Neural cell (in vitro differentiated cells): ENCODE data around the gene DPF1. TPM values are rescaled to one million over a fixed set of nuclear protein-coding genes. Genes with fewer than 3 reads are reported as not detected.
A peak's percentile ranks its signal among the peaks of the same experiment; 100 is the strongest.

Experiments used
- H2AFZ ChIP-seq: fragments of 200-600, 300-800 bp; sonication (generic), shearing (Covaris generic); 2 replicates; pipeline ENCODE4 v1.6.0; 2014; ENCODE audit warnings: low read depth, mild to moderate bottlenecking, antibody characterized with exemption, low read length, moderate library complexity
- H3F3A ChIP-seq: fragments of 200-600 bp; shearing (Covaris generic); 2 replicates; pipeline ENCODE4 v1.6.1; 2016; ENCODE audit warnings: mild to moderate bottlenecking, moderate library complexity, mixed read lengths, antibody characterized with exemption, low read length; ENCODE audit not compliant: insufficient read depth, poor library complexity, severe bottlenecking
- H3K27ac ChIP-seq: fragments of 200-600, 300-800 bp; sonication (generic), shearing (Covaris generic); 2 replicates; pipeline ENCODE4 v1.5.1; 2014; ENCODE audit warnings: mild to moderate bottlenecking, low read length, moderate library complexity
- H3K27me3 ChIP-seq: fragments of 300-800, 200-600 bp; sonication (generic), shearing (Covaris generic); 2 replicates; pipeline ENCODE4 v1.6.0; 2014; ENCODE audit warnings: mild to moderate bottlenecking, low read depth, low read length, moderate library complexity; ENCODE audit not compliant: insufficient read depth
- H3K36me3 ChIP-seq: fragments of 300-800, 200-600 bp; sonication (generic), shearing (Covaris generic); 2 replicates; pipeline ENCODE4 v1.5.1; 2014; ENCODE audit warnings: mild to moderate bottlenecking, antibody characterized with exemption, low read length, moderate library complexity; ENCODE audit not compliant: insufficient read depth
- H3K4me2 ChIP-seq: fragments of 300-800, 200-600 bp; sonication (generic), shearing (Covaris generic); 2 replicates; pipeline ENCODE4 v1.6.0; 2014; ENCODE audit warnings: mild to moderate bottlenecking, low read length
- H3K4me3 ChIP-seq: fragments of 300-800, 200-600 bp; sonication (generic), shearing (Covaris generic); 2 replicates; pipeline ENCODE4 v1.5.1; 2014; ENCODE audit warnings: mild to moderate bottlenecking, low read length, moderate library complexity
- H3K79me2 ChIP-seq: fragments of 200-600 bp; shearing (Covaris generic); replicated peaks from 2 replicates; pipeline ENCODE4 v1.6.0; 2014; ENCODE audit warnings: mild to moderate bottlenecking, low read length, moderate library complexity; ENCODE audit not compliant: insufficient read depth
- H3K9ac ChIP-seq: fragments of 300-800, 200-600 bp; sonication (generic), shearing (Covaris generic); 2 replicates; pipeline ENCODE4 v1.6.1; 2016; ENCODE audit warnings: mild to moderate bottlenecking, low read length, mixed read lengths
- H3K9me2 ChIP-seq: fragments of 200-600 bp; shearing (Covaris generic); 2 replicates; pipeline ENCODE4 v1.6.1; 2016; ENCODE audit warnings: mild to moderate bottlenecking, low read length, mixed read lengths; ENCODE audit not compliant: insufficient read depth
- H3K9me3 ChIP-seq: fragments of 200-600, 300-800 bp; sonication (generic), shearing (Covaris generic); 2 replicates; pipeline ENCODE4 v1.6.1; 2016; ENCODE audit warnings: mild to moderate bottlenecking, mixed run types, low read length, moderate library complexity, mixed read lengths
- H4K20me1 ChIP-seq: fragments of 200-600 bp; shearing (Covaris generic); 2 replicates; pipeline ENCODE4 v1.6.1; 2016; ENCODE audit warnings: mild to moderate bottlenecking, mixed run types; ENCODE audit not compliant: insufficient read depth
- EP300 ChIP-seq: fragments of 450-650 bp; conservative IDR thresholded peaks from 2 replicates; pipeline ENCODE4 v1.6.1; 2014; ENCODE audit warnings: antibody characterized with exemption, mild to moderate bottlenecking, moderate library complexity; ENCODE audit not compliant: poor library complexity, severe bottlenecking
- EZH2 ChIP-seq: fragments of 200-600, 300-800 bp; shearing (Covaris generic), sonication (generic); IDR thresholded peaks from 2 replicates; pipeline ENCODE4 v1.6.1; 2014; ENCODE audit warnings: antibody characterized with exemption, low read length, borderline replicate concordance, mild to moderate bottlenecking; ENCODE audit not compliant: insufficient read depth, poor library complexity, severe bottlenecking
- MXI1 ChIP-seq: fragments of 450-650 bp; conservative IDR thresholded peaks from 2 replicates; pipeline ENCODE4 v1.6.1; 2014; ENCODE audit warnings: antibody characterized with exemption, mild to moderate bottlenecking; ENCODE audit not compliant: poor library complexity, severe bottlenecking
- POLR2AphosphoS5 ChIP-seq: IDR thresholded peaks from 2 replicates; pipeline ENCODE4 v1.6.1; 2012
- RAD21 ChIP-seq: fragments of 450-650 bp; conservative IDR thresholded peaks from 2 replicates; pipeline ENCODE4 v1.6.1; 2014; ENCODE audit warnings: antibody characterized with exemption, mild to moderate bottlenecking, moderate library complexity
- REST ChIP-seq: IDR thresholded peaks from 2 replicates; pipeline ENCODE4 v1.6.1; 2012; ENCODE audit warnings: borderline replicate concordance
- SMC3 ChIP-seq: fragments of 450-650 bp; conservative IDR thresholded peaks from 2 replicates; pipeline ENCODE4 v1.6.1; 2014; ENCODE audit warnings: antibody characterized with exemption, mild to moderate bottlenecking, moderate library complexity; ENCODE audit not compliant: poor library complexity
- TAF1 ChIP-seq: IDR thresholded peaks from 2 replicates; pipeline ENCODE4 v1.6.1; 2012; ENCODE audit warnings: low read depth
- polyA plus RNA-seq: library from polyadenylated mRNA; depleted of rRNA; stranded (reverse); fragments of >200 nt; gene quantifications from 2 replicates; pipeline ENCODE4 v1.2.3, GENCODE V29; 2014
- TF ChIP-seq, protein P1 (sequence below): fragments of 450-650 bp; IDR thresholded peaks from 2 replicates; pipeline ENCODE4 v1.5.1; 2014; ENCODE audit warnings: antibody characterized with exemption, mild to moderate bottlenecking, moderate library complexity; ENCODE audit not compliant: poor library complexity, severe bottlenecking

DPF1 gene
- polyA plus RNA-seq, 1 donor from 2014 or later: 118 TPM

DNA sequence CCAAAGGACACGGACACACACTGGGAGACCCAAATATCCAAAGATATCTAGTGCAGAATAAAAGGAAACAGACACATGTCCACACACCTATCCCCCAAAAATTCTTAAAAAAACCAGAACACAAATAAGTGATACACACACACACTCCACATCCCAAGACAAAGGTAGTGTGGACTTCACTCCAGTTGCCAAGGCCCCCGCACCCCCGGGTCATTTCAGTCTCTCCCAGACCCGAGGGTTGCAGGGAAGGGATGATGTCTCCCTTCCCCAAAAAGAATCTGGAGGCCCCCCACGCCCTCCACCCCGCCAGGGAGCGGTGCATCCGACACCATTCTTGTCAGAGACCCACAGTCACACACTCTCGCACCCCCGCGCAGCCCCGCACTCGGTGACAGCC, 407 bp downstream of the DPF1 start:
- Histone ChIP-seq H4K20me1 (no peaks in the 10 kb centered on the region), H3K9me3 (no peaks in the 10 kb centered on the region), H3K27me3 (no peaks in the 10 kb centered on the region), H3K79me2 (peaks cover 48% of the 10 kb centered on the region), H3K36me3 (no peaks in the 10 kb centered on the region), H3F3A (no peaks in the 10 kb centered on the region), H3K9ac (peak overlapping the region; percentile 81), H3K27ac (peak overlapping the region; percentile 52), H3K4me2 (peak overlapping the region; percentile 78), H3K9me2 (no peaks in the 10 kb centered on the region), H3K4me3 (peak overlapping the region; percentile 80), H2AFZ (no peak overlapping the region)
- no peak for TF ChIP-seq EZH2
- TF ChIP-seq TAF1: no peak
- TF ChIP-seq RAD21: no peak
- no peak for TF ChIP-seq MXI1
- no peak for TF ChIP-seq EP300
- no peak for TF ChIP-seq REST
- TF ChIP-seq, protein P1, sequence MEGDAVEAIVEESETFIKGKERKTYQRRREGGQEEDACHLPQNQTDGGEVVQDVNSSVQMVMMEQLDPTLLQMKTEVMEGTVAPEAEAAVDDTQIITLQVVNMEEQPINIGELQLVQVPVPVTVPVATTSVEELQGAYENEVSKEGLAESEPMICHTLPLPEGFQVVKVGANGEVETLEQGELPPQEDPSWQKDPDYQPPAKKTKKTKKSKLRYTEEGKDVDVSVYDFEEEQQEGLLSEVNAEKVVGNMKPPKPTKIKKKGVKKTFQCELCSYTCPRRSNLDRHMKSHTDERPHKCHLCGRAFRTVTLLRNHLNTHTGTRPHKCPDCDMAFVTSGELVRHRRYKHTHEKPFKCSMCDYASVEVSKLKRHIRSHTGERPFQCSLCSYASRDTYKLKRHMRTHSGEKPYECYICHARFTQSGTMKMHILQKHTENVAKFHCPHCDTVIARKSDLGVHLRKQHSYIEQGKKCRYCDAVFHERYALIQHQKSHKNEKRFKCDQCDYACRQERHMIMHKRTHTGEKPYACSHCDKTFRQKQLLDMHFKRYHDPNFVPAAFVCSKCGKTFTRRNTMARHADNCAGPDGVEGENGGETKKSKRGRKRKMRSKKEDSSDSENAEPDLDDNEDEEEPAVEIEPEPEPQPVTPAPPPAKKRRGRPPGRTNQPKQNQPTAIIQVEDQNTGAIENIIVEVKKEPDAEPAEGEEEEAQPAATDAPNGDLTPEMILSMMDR: no peak
- TF ChIP-seq SMC3: no peak
- TF ChIP-seq POLR2AphosphoS5: no peak

GRCh38 chr19:38223119-38223523, 901 bp downstream of the DPF1 start:
- H3F3A ChIP-seq: no peaks in the 10 kb centered on the region
- H3K36me3 ChIP-seq: no peaks in the 10 kb centered on the region
- H3K9me2 ChIP-seq: no peaks in the 10 kb centered on the region
- peak overlapping the region; percentile 78 for H3K4me2 ChIP-seq
- no peak for TF ChIP-seq RAD21
- no peak for TF ChIP-seq EZH2
- H3K27ac ChIP-seq: peak overlapping the region; percentile 52
- no peaks in the 10 kb centered on the region for H4K20me1 ChIP-seq
- H3K9ac ChIP-seq: peak overlapping the region; percentile 81
- H3K79me2 ChIP-seq: peaks cover 46% of the 10 kb centered on the region
- H3K9me3 ChIP-seq: no peaks in the 10 kb centered on the region
- no peaks in the 10 kb centered on the region for H3K27me3 ChIP-seq
- H3K4me3 ChIP-seq: peak overlapping the region; percentile 80
- no peak overlapping the region for H2AFZ ChIP-seq
